Endothelial cell (in vitro differentiated cells): Measurements from ENCODE around the gene TRIM50. TPM values are rescaled to one million over a fixed set of nuclear protein-coding genes. Genes with fewer than 3 reads are reported as not detected.
"Not testable (repeated sequence)": the region's sequence is repeated elsewhere in the genome, so short reads cannot be mapped to it uniquely, and the experiment has no call there.

ENCODE experiments used
- DNase-seq: peaks from one replicate; pipeline ENCODE4 v3.0.0; 2021; ENCODE audit warnings: low spot score
- H3K27ac Mint-ChIP-seq: one replicate; pipeline ENCODE4 v1.8.0; 2021; ENCODE audit warnings: mixed read lengths, inconsistent platforms; ENCODE audit not compliant: unreplicated experiment
- H3K27me3 Mint-ChIP-seq: one replicate; pipeline ENCODE4 v1.8.0; 2021; ENCODE audit warnings: mild to moderate bottlenecking, moderate library complexity, mixed read lengths, inconsistent platforms; ENCODE audit not compliant: unreplicated experiment
- H3K36me3 Mint-ChIP-seq: one replicate; pipeline ENCODE4 v1.8.0; 2021; ENCODE audit warnings: mild to moderate bottlenecking, low read depth, mixed read lengths, inconsistent platforms; ENCODE audit not compliant: unreplicated experiment
- H3K4me1 Mint-ChIP-seq: one replicate; pipeline ENCODE4 v1.8.0; 2021; ENCODE audit warnings: mild to moderate bottlenecking, mixed read lengths, inconsistent platforms; ENCODE audit not compliant: unreplicated experiment
- H3K4me3 Mint-ChIP-seq: one replicate; pipeline ENCODE4 v1.8.0; 2021; ENCODE audit warnings: mild to moderate bottlenecking, mixed read lengths, inconsistent platforms; ENCODE audit not compliant: unreplicated experiment
- H3K9me3 Mint-ChIP-seq: one replicate; pipeline ENCODE4 v1.8.0; 2021; ENCODE audit warnings: mixed read lengths, inconsistent platforms; ENCODE audit not compliant: unreplicated experiment
- total RNA-seq: library from RNA; stranded (reverse); fragmentation: NEBNext Ultra II Directional; extraction: Animal tissue kit (Norgen Biotek cat#: 25700); gene quantifications from one replicate; pipeline ENCODE4 v1.2.1, GENCODE V29; 2021; ENCODE audit not compliant: unreplicated experiment
- TF ChIP-seq, protein P1 (sequence below): fragments of 200-600 bp; sonication (generic); IDR thresholded peaks from one replicate; pipeline ENCODE4 v1.5.0; 2021; ENCODE audit warnings: antibody characterized with exemption; ENCODE audit not compliant: unreplicated experiment

Gene TRIM50
- total RNA-seq, 1 donor from 2014 or later, result 0.54 TPM

DNA sequence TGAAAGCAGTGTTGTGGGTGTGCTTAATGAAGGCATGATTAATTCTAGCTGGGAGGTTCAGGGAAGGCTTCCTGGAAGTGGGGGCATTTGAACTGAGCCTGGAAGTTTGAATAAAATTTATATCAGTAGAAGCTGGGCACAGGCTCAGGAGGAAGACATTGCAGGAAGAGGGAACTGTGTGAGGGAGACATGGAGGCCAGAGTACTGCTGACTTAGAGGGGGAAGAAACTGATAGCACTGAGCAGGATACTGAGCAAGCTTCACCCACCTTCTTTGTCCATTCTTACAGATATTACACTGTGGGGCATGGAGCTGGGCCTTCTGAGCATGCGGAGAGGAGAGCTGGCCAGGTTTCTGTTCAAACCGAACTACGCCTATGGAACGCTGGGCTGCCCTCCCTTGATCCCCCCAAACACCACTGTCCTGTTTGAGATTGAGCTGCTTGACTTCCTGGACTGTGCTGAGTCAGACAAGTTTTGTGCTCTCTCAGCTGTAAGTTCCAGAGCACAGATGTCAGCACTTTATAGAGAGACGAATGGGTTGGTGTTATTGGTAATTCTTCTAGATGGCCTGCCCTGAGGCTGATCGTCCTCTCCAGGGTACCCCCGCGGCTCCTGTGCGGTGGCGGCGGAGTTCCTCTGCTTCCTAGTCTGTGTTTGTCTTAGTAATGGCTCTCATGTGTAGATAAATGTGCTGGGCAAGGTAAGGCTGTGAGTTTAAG lies 2.1 kb upstream of the TRIM50 start:
- TF ChIP-seq, protein P1, sequence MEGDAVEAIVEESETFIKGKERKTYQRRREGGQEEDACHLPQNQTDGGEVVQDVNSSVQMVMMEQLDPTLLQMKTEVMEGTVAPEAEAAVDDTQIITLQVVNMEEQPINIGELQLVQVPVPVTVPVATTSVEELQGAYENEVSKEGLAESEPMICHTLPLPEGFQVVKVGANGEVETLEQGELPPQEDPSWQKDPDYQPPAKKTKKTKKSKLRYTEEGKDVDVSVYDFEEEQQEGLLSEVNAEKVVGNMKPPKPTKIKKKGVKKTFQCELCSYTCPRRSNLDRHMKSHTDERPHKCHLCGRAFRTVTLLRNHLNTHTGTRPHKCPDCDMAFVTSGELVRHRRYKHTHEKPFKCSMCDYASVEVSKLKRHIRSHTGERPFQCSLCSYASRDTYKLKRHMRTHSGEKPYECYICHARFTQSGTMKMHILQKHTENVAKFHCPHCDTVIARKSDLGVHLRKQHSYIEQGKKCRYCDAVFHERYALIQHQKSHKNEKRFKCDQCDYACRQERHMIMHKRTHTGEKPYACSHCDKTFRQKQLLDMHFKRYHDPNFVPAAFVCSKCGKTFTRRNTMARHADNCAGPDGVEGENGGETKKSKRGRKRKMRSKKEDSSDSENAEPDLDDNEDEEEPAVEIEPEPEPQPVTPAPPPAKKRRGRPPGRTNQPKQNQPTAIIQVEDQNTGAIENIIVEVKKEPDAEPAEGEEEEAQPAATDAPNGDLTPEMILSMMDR, result no peak
- DNase-seq, result no peak
- no peaks in the 10 kb centered on the region for H3K36me3 Mint-ChIP-seq
- H3K4me3 Mint-ChIP-seq, result no peak overlapping the region
- no peaks in the 10 kb centered on the region for H3K9me3 Mint-ChIP-seq
- peaks cover 3% of the 10 kb centered on the region for H3K27me3 Mint-ChIP-seq
- H3K27ac Mint-ChIP-seq, result peak overlapping the region; percentile 18
- peaks cover 13% of the 10 kb centered on the region for H3K4me1 Mint-ChIP-seq

DNA sequence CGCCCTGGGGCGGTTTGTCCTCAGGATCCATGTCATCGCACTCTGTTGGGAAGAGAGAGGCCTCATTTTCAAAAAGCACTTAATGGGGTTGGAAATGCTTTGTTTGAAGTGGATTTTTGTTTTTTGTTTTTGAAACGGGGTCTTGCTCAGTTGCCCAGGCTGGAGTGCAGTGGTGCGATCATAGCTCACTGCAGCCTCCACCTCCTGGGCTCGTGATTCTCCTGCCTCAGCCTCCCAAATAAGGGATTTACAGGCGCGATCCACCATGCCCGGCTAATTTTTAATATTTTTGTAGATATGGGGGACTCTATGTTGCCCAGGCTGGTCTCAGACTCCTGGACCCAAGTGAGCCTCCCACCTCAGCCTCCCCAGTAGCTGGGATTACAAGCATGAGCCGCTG lies 814 bp upstream of the TRIM50 start:
- no peak overlapping the region for H3K27ac Mint-ChIP-seq
- no peaks in the 10 kb centered on the region for H3K36me3 Mint-ChIP-seq

DNA sequence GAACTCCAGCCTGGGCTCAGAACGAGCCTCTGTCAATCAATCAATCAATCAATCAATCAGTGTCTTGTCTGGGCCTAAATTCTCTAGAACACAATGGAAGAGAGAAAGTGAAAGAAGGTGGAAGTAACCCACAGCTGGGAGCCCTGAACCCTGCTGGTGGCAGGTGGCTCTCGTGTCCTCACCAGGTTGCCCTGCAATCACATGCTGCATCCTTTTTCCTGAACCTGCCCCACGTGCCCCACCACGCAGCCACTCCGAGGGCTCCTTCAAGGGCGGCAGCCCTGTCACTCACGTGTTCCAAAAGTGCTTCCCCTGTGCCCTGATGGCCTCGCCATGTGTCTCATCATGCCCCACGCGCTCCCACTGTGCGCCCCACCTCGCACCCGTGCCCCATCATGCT lies 433 bp downstream of the TRIM50 start:
- H3K27ac Mint-ChIP-seq, H3K36me3 Mint-ChIP-seq, H3K4me3 Mint-ChIP-seq, H3K9me3 Mint-ChIP-seq, H3K27me3 Mint-ChIP-seq, DNase-seq: not testable (repeated sequence)
- H3K4me1 Mint-ChIP-seq, result peaks cover 15% of the 10 kb centered on the region

More for the DNA sequence above, 814 bp upstream of the TRIM50 start:
- no peak for DNase-seq
- peaks cover 13% of the 10 kb centered on the region for H3K4me1 Mint-ChIP-seq
- TF ChIP-seq, protein P1, result no peak
- H3K9me3 Mint-ChIP-seq, result no peaks in the 10 kb centered on the region
- H3K4me3 Mint-ChIP-seq, result no peak overlapping the region
- peaks cover 6% of the 10 kb centered on the region for H3K27me3 Mint-ChIP-seq

DNA sequence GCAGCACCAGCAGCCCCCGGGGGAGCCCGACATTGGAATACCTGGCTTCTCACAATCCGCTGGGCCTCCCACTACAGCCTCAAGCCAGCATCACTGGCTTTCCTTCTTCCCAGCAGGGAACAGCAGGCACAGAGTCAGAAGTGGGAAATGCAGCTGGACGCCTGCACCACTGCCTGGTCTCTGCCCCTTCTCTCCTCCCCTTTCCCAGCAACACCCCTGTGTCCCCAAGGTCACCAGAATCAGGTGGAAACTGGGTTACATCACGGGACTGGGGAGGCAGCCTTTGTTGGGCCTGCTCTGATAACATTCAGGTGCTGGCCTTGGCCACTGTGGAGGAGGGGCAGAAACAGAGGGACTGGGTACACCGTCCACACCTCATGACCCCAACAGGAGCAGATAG lies 2.5 kb downstream of the TRIM50 start:
- DNase-seq, H3K27me3 Mint-ChIP-seq, H3K36me3 Mint-ChIP-seq, H3K9me3 Mint-ChIP-seq, H3K4me3 Mint-ChIP-seq, H3K27ac Mint-ChIP-seq: not testable (repeated sequence)
- H3K4me1 Mint-ChIP-seq, result peaks cover 13% of the 10 kb centered on the region

DNA sequence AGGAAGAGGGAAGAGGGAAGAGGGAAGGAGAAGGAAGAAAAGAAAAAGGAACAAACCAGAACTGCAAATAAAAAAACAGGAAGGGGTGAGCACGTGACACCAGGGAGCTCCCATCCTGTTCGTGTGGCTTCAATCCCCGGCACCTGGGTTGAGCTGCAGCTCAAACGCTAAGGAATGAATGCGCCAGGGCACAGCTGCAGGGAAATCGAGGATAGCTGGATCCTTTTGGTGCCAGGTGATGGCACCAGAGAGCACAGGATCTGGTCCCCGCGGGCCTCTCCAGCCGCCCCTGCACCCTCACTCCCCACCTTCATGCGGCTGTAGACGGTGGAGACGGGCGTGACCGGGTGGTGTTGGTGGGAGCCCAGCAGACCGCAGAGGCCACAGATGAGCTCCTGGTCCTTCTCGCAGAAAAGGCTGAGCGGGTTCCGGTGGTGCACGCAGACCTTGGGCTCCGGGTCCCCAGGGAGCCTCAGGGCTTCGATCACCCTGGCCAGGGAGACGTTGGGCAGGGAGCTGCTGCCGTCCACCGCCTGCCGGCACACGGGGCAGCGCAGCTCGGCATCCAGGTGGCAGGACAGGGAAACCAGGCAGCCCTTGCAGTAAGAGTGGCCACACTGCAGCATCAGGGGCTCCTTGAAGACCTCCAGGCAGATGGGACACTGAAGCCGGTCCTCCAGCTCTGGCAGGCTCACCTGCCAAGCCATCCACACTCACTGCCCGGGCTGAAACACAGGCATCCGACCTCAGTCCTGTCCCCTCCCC lies 3.6 kb downstream of the TRIM50 start:
- H3K9me3 Mint-ChIP-seq, H3K4me1 Mint-ChIP-seq, H3K36me3 Mint-ChIP-seq, H3K27ac Mint-ChIP-seq, H3K27me3 Mint-ChIP-seq, H3K4me3 Mint-ChIP-seq: not testable (repeated sequence)
- peak; percentile 59 for DNase-seq

DNA sequence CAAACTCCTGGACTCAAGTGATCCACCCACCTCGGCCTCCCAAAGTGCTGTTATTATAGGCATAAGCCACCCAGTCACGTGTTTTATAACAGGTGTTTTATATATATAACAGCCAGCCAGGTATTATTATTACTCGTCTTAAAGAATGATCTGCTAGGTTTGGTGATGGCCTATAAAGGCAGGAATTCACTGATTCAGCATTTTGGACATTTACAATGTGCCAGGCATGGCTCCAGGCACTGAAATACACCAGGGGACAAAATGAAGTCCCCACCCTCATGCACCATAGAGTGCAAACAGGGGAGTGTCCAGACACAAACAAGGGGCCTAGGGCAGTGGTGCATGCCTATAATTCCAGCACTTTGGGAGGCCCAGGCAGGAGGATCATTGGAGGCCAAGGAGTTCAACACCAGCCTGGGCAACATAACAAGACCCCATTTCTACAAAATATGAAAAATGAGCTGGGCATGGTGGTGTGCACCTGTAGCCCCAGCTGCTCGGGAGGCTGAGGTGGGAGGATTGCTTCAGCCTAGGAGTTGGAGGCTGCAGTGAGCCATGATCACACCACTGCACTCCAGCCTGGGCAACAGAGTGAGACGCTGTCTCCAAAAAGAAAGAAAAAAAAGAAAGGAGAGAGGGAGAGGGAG lies 4.3 kb downstream of the TRIM50 start:
- H3K4me3 Mint-ChIP-seq, H3K27me3 Mint-ChIP-seq, H3K4me1 Mint-ChIP-seq, H3K27ac Mint-ChIP-seq, H3K9me3 Mint-ChIP-seq, H3K36me3 Mint-ChIP-seq, DNase-seq: not testable (repeated sequence)

DNA sequence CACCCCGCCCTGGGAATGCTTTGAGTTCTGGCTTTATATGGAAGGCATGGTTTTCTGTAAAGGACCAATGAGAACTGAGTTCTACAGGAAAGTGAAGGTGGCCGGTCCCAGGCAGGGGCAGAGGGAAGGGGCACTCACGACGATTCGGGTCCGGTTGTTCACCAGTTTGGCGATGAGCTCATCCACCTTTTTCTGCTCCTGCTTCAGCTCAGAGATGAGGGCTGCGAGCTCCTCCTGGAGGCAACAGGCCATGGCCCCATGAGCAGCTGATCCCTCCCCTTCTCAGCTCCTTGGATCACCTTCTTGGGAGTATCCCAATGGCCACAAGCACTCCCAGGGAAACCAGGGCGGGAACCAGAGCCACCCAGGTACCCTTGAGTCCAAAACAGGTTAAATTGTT lies 7.9 kb downstream of the TRIM50 start:
- H3K36me3 Mint-ChIP-seq, DNase-seq, H3K4me3 Mint-ChIP-seq, H3K9me3 Mint-ChIP-seq, H3K27ac Mint-ChIP-seq, H3K4me1 Mint-ChIP-seq: not testable (repeated sequence)
- H3K27me3 Mint-ChIP-seq, result peaks cover 12% of the 10 kb centered on the region

DNA sequence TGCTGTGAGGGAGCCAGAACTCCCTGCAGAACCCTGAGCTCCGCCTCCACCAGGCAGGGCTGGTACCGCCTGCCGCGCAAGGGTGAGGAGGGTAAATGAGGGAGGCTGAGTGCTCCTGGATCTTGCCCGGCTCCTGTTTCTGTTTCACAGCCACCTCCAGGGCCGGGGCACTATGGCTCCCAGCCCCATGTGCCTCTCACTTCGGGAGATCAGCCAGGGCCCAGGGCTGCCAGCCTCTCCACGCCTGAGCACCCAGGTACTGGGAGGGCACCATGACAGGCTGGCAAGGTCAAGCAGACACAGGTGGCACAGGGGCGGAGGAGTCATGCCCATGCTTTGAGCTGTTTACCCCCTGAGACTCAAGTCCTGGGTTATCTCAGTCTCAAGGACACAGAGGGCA lies 8.3 kb downstream of the TRIM50 start:
- not testable (repeated sequence) for DNase-seq, H3K9me3 Mint-ChIP-seq, H3K4me1 Mint-ChIP-seq, H3K4me3 Mint-ChIP-seq, H3K36me3 Mint-ChIP-seq, H3K27ac Mint-ChIP-seq
- H3K27me3 Mint-ChIP-seq, result peaks cover 11% of the 10 kb centered on the region

DNA sequence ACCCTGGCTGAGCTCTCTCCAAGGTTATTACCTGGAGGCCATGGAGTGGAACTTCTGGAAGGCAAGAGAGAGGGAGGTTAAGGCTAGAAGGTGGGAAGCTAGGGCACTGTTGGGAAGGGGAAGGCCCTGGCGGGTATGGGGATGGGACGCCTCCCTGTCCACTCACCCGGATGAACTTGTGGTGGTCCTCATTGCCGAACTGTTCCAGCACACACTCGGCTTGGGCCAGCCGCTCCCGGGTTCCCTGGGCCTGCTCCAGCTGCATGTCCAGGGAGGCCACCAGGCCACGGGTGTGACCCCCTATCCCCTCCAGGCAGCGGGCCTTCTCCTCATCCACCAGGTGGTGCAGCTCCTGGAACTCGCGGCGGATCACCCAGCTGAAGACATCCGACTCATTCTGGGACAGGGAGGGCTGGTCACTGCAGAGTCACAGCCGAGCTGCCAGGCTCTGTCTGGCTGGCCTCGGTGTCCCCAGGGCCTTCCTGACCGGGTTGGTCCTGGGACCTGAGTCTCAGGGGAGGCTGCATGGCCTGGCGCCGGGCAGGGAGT lies 9.2 kb downstream of the TRIM50 start:
- H3K9me3 Mint-ChIP-seq, H3K4me1 Mint-ChIP-seq, H3K36me3 Mint-ChIP-seq, H3K27ac Mint-ChIP-seq, H3K4me3 Mint-ChIP-seq, DNase-seq: not testable (repeated sequence)
- peaks cover 11% of the 10 kb centered on the region for H3K27me3 Mint-ChIP-seq
